Medulla oblongata (tissue), 1 donor: Measurements from ENCODE around the gene GRID1.

Experiments used
- DNase-seq: peaks from one replicate; pipeline ENCODE4 v3.0.0-alpha.2; 2015; ENCODE audit errors: extremely low spot score

The GRID1 gene

DNA sequence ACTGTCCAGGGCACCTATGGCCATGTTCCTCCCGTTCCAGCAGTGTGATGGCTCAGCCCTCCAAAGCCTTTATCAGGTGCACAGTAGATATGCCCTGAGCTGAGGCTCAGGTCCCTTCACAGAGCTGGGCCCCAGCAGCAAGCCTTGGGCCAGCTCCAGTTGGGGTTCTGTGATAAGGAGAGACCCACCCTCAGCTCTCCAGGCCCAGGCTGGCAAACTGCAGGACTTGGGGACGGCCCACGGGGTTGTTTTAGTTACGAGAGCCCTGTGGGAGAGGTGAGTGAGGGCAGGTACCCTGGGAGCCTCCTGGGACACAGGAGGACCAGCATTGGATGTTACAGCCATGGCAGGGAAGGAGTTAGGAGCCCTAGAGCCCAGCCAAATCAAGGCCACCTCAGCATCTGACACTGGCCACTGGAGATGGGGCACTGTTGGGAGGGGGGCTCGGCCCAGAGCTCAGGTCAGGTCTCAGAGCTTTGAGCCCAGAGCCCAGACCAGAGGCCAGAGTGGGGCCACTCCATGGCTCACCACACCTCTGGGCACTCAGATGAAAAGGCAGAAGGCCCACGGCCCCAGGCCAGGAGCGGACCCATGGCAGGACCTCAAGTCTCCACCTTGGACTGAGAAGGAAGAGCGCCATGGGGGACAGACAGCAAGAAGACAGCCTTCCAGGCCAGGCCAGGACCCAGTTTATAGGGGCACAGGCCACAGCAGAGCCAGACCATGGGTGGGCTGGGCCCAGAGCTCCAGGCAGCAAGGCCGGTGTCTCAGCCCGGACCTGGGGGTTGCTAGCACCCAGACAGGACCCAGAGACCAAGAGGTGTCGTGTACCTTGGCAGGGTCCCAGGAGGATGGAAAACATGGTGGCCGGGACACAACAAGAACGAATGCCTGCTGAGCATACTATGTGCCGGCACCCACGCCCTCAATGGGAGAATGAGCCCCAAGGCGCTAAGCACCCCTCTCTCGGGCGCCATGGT, 12.8 kb downstream of the GRID1 start:
- no peak for DNase-seq

DNA sequence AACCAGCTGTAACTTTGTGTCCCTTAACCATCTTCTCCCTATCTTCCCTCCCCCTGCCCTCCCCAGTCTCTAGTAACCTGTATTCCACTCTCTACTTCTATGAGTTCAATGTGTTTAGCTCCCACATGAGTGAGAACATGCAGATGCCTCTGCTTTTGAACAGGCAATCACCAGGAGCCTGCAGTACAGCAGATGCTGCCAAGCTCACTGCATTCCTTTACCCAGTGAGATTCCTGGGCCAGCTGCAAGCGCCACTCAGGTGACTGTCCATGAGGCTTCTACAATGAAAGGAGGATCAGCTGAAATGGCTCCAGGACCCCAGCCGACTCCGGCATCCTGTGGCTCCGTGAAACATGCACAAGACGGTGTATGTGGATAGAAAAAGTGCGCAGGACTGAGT, 15.7 kb downstream of the GRID1 start:
- DNase-seq = no peak

DNA sequence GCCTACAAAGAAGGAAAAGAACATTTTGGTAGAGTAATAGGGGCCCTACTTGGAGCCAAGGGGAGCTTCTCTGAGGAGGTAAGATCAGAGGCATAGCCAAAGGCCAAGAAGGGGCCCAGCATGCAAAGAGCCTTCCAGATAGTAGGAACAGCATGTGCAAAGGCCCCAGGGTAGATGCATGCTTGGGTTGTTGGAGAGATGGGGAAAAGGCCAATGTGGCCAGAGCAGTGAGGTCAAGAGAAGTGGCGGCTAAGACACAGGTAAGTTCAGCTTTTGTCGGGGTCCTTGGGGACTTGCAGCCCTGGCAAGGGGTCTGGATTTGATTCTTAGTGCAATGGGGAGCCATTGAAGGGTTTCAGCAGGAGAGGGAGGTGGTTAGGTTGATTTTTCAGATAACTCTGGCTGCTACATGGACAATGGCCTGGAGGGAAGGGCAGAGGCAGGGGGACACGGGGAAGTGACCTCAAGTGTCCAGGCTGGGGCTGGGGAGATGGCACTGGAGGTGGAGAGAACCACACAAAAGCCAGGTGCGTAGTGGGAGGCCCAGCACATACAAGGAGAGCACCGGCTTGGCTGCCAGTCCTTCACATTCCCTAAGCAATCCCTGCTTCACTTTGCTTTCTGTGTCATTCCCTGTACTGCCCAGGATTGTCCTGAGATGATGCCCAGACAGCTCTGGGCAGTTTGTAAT, 16.5 kb downstream of the GRID1 start:
- no peak for DNase-seq

DNA sequence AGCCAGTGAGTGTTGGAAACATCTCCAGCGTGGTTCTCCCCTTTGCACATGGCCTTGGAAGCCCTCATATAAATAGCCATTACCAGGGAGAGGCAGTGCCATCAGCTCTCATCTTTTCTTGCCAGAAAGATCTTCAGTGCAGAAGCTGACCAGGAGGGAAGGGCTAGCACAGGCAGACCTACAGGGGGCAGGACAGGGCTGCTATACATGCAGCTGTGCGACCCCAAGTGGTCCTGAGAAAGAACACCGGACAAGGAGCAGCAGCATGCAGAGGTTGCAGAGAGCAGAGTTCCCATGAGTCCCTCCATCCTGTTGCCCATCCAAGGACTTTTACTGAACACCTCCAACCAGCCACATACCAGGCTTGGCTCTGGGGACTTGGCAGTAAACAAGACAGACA, 17.1 kb downstream of the GRID1 start:
- no peak for DNase-seq

DNA sequence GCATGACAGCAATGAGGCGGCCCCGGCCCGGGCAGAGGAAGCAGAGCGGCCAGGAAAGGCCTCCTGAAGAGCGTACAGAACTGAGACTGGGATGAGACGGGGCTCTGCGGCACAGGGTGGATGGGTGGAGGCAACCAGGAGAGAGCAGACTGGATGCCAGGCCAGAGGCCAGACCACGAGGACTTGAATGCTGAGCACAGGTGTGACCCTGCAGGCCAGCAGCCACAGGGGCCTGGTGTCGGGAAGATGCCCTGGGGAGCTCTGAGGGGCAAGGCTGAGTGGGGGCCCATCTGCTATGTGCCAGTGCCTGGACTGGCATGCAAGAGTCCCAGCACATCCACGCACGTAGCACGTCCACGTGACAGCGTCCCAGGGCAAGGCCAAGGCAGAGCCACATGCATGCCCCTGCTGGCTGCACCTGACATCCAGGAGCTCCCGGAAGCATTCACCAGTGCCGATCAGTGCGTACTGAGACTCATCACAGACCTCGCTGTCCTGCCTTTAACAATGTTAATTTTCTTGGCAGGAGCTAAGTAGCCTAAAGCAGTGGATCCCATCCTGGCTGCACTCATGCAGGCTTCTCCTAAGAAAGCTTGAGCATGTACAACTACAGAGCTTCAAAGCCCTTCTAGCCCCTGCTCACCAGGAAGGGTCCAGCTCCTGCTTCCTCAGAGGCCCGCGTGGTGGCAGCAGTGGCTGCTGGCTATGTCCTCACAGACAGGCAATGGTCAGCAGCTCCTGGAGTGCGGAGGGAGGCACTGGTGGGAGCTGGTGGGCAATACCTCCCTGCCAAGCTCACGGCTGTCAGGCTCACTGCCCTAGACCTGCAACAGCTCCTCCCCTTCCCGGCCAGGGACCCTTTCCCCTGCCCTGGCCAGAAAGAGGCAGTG, 18.0 kb downstream of the GRID1 start:
- DNase-seq = peak; percentile 67

DNA sequence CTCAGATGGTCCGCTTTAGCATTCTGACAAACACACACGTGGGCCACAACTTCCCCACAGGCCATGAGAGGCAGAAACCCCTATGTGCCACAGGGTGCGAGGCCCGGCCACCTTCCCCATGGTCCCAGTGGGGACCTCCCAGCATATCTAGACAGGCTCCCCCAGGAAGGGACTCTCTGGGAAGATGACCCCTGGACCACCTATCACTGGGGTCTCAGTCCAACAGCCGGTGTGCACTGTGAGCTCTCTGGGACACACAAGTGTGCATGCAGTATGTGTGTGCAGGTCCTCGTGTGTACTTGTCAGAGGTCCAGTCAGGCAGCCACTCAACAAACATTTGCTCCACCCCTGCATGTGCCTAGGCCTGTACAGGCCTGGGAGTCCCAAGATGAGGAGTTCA, 18.7 kb downstream of the GRID1 start:
- DNase-seq = no peak

DNA sequence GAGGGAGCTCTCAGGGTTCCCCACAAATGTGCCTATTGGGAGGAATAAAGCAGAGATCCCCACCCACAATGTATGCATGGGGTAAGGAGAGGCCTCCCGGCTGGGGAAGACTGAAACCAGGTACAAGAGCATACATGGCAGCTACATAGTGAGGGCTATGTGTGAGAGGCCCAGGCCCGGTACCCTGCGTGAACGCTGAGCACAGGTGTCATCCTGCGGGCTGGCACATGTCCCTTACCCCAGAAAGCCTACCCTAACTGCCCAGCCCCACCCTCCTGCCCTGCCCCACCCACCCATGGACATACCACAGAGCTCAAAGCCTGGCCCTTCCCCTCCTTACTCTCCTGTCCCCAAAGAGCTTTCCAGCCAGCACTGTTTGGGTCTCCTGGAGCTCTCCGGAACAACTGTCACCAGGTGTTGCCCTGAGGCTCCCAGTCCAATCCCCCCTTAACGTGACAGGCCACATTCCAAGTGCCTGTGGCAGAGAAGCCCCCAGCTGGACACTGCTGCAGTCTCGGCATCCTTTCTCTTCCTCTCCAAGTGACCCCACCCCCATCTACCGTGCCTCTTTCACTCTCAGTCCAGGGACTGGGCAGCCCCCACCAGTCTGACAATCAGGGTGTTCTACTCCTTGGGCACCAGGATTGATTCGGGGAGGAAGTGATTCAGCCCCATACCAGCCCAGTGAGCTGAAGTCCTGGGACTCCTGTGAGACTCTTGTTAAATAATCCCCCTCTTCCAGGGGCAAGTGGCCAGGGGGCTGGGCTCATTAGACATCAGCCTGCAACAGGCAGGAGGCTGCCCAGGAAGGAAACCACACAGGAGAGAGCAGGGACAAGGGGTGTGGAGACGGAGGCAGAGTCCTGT, 19.6 kb downstream of the GRID1 start:
- DNase-seq = no peak

DNA sequence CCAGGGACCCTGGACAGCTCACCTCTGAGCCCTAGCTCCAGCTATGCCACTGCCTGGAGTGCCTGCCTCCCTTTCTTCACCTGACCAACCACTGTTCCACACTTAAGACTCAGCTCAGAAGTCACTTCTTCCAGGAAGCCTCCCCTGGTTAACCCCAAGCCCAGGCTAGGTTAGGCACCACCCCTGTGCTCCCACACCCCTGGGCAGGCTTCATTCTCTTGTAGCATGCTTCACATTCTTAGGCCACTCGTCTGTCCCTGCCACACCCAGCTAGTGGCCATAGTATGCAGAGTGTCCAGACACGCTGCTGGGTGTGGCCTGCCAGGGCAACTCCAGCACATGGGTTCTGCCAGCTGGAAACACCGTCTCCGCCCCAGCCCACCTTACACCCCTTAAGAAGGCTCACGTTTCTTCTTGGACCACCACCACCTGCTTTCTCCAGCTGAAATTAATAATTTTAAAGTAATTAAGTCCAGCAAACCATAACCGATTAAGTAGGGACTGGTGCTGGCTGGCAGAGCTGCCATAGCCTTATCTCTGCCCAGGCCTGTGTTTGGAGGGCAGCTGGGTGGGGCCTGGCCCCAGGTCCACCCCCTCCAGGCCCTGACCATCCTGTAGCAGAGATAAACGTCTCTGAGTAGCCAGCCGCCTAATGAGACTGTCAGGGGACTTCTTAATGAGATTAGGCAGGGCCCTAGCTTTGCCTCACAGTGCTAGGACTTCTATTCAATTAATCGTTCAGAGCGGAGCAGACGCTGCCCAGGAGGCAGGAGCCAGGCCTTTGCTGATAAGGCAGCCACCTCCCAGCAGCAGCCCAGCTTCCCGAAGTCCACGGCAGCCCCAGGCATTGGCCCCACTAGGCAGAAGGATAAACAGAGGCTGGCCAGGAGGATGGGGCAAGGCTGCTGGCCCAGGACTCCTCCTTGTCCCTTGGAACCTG, 20.5 kb downstream of the GRID1 start:
- DNase-seq = no peak

DNA sequence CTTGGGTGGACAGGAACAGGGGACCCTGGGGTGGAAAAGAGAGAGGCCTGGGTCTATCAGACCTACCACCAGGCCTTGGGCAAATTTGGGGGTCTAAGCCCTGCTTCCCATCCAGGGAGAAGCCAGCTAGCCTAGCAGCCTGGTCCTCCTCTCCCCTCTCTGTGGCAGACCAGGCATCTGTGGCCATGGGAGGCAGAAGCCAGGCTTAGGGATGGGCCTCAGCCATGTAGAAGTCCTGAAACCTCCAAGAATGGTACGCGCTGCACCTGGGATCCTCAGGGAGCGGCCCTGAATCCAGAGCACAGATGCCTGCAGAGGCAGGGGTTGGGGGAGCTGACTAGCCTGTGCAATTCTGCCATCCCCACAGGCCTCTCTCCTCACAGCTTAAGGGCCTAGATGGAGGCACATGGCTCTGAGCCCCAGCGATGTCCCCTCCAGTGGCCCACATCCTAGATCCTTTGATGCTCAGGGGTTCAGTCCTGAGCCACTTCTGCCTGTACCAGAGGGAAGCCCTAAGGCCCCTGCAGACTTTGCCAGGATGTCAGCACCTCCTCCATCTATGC, 21.2 kb downstream of the GRID1 start:
- no peak for DNase-seq

DNA sequence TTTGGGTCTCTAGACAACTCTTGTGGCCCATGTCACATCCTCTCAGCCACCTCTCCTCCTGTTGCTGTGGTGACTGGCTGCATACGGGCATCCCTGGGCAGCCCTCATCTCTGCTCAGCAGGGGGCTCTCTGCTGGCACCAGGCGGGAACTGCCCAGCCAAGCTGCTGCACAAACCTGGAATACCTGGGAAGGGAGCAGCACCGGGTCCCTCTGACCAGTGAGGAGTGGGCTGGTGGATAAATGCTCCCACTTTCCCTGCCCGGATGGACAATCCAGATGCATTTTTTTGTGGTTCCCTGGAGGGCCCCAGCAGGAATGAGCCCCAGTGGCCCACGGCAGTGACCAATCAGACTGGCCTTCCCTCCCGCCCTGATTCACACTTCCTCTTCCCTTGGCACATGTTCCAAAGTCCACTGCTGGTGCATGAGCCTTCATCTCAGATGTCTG, 21.9 kb downstream of the GRID1 start:
- peak; percentile 57 for DNase-seq

DNA sequence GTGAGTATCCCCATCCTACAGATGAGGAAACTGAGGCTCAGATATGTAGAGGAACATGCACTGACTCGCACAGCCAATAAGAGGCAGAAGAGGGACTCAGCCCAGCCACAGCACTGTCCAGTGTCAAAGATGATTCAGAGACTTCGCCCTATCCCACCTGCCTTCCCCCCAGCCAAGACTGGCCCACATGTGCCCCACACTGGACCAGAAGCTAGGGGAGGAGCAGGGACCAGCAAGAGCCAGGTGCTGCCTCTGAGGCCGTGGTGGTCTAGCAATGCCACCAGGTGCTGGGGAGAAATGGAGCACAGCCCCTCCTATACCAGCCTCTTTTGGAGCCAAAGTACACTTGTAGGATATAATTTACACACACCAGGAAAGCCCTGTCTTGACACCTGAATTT, 22.3 kb downstream of the GRID1 start:
- no peak for DNase-seq

DNA sequence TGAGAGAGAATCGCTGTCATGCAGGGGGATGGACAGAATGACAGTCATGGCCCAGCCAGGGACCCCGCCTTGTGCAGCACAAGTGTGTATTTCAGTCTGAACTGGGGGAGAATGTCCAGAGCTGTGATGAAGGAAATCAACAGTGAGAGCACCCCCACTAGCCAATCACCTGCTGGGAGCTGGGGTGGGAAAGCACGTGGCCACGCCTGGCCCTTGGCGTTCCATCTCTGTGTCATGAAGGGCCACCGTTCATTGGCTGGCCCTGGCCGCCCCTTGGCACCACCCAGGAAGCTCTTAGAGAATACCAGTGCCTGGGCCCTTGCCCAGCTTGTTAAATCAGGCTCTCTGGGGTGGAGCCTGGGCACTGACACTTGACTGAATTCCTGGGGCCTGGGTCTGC, 22.8 kb downstream of the GRID1 start:
- no peak for DNase-seq

DNA sequence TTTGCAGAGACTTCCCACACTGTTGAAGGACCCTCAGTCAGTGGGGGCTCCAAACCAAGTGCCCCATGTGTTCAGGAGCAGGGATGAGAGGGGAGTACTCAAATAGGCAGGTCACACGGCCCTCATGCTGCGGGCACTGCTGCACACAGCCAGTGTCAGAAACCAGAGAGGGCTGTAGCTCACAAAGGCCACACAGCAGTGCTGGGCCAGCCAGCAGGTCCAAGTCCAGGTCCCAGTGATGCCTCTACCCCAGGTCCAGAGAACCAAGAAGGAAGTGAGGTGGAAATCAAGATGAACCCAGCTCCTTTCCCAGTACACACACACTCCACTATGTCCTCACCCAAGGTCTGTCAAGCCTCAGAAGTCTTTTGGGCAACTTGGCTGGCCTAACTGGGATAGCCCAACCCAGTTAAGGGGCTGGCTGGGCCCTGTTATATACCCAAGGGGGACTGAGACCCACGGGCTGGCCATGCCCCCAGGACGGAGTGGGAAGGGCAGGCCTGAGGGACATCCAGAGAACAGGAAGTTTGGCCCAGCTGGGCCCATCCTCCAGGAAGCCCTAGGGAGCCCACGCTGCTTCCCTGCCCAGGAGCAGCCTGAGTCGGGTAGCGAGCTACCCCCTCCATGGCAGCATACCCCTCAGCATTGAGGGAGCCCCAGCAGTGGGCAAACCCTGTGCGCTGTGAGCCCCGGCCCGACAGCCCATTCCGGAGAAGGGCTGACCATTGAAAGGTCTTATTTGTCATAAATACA, 24.3 kb downstream of the GRID1 start:
- DNase-seq = no peak

DNA sequence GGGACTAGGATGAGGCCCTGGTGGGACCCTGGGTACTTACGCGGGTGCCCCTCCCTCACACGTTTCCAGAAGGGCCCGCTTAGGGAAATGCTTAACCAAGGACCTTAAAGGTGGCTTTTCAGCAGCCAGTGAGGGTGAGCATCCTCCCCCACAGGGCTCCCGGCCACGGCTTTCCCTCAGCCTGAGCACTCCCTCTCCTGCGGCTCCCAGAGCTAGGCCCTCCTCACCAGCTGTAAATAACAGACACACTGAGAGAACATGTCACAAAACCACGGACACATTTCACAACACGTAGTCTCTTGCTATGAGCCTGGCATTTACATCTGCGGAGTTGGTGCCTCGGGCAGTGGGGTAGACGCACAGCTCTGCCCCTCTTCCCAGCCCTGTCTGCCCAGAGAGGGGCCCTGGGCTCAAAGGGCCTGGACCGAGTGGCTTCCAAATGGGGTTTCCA, 25.2 kb downstream of the GRID1 start:
- DNase-seq = no peak

DNA sequence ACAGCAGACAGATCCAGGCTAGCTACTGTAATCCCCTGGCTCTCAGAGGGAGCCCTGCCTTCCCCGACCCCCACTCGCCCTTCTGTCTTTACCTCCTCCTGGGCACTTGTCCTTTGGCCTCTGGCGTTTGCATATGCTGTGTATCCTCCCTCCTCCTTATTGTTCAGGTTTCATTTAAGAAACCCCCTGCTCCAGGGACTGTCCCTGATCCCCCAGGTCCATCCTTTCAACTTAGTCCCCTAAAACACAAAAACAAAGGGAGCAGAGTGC, 25.7 kb downstream of the GRID1 start:
- no peak for DNase-seq

DNA sequence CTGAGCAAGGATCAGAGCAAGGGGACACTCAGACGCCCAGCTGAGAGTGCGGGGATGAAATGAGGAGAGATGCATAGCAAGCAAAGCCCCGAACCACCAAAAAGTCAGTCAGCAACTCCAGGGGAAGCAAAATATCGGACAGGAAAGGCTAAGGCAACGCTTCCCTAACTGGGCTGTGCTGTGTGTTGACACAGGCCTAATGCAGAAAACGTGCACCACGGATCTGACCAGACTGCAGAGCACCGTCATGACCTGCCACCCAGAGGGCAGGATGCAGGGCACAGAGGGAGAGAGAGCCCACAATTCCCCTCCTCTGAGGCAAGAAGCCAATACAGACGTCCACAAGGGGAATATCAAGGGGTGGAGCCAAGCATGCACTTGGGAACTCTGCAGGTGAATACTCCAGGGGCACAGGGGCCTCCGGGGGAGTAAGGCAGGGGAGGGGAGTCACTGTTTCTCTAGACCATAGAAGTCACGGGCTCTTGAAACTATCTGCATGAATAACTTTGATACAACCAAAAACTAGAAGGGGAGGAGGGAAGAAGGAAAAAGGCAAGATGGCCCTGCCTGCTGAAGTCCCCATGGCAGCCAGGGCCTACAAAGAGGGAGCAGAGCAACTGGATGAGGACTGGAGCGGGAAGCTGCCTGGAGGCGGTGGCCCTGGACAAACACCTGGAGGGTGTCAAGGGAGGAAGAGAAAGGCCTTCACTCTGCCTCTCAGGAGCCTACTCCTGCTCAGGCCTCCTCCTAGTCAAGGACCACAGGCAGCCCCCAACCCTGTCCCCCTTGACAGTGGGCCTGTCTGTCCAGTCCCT, 26.2 kb downstream of the GRID1 start:
- no peak for DNase-seq

DNA sequence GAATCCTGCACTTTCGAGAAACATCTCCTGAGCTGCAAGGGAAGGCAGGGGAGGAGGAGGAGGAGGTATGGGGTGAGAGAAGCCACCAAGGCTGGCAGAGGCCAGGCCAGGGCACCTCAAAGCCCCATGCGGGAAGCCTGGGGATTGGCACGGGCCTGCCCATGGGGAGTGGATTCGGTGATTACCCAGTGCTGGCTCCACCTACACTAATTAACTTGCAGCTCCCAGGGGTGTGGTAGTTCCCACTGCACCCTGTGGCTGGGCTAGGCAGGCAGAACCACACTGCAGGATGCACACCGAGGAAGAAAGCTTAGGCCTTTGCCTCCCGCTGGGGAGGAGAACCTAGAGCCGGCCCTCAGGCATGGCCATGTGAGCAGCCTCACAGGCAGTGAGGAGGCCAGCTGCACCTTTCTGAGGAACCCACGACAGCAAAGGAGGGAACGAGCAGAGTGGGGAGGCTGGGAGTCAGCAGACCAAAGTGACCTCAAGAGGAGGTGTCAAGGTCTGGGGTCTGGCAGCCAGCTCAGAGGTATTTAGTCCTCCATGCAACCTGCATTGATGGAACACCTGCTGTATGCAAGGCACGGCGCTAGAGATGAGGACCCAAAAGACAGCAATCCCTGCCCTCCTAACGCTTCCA, 27.2 kb downstream of the GRID1 start:
- no peak for DNase-seq
